B cell (primary cell): Measurements from ENCODE around the gene MYH14.

Source experiments
- EZH2 ChIP-seq: IDR thresholded peaks from 2 replicates; pipeline ENCODE4 v1.6.1; 2012; ENCODE audit warnings: borderline replicate concordance, low read depth, mild to moderate bottlenecking, moderate library complexity, low read length; ENCODE audit not compliant: insufficient read depth, poor library complexity, severe bottlenecking
- TF ChIP-seq, protein P1 (sequence below): fragments of 200-600 bp; IDR thresholded peaks from one replicate; pipeline ENCODE4 v1.8.0; 2022; ENCODE audit warnings: antibody characterized with exemption, mild to moderate bottlenecking

- TF ChIP-seq, protein P1, sequence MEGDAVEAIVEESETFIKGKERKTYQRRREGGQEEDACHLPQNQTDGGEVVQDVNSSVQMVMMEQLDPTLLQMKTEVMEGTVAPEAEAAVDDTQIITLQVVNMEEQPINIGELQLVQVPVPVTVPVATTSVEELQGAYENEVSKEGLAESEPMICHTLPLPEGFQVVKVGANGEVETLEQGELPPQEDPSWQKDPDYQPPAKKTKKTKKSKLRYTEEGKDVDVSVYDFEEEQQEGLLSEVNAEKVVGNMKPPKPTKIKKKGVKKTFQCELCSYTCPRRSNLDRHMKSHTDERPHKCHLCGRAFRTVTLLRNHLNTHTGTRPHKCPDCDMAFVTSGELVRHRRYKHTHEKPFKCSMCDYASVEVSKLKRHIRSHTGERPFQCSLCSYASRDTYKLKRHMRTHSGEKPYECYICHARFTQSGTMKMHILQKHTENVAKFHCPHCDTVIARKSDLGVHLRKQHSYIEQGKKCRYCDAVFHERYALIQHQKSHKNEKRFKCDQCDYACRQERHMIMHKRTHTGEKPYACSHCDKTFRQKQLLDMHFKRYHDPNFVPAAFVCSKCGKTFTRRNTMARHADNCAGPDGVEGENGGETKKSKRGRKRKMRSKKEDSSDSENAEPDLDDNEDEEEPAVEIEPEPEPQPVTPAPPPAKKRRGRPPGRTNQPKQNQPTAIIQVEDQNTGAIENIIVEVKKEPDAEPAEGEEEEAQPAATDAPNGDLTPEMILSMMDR, result no peak
- no peak for TF ChIP-seq EZH2
These were observed 113.7 kb downstream of the MYH14 start for GRCh38 chr19:50317115-50317514.
